ENCODE measurements around the gene SNX11. TPM values are rescaled to one million over a fixed set of nuclear protein-coding genes. Genes with fewer than 3 reads are reported as not detected.

Gene SNX11
- total and polyA plus RNA-seq, 4 donors: 11.7 to 18.8 (median 17.3) TPM

DNA sequence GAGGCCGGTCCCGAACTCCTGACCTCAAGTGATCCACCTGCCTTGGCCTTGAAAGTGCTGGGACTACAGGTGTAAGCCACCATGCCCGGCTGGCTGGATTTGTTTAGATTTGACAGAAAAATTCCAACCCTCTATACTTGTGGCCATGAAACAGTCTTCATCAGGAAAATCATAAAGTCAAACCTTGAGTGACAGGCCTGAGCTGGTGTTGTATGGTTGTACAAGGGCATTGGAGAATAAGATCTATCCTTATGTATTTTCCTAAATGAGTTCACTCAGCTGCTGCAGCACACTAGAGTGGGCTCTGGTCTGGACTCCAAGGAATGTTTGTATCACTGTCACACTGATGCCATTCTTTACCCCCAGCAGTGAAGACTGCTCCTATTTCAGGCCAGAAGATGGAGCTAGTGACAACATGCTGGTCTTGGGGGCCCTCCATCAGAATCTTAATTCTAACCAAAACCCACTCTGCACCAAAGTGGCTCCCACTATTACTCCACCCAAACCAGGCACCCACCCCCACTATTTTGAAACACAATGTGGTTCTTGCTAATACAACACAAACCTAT lies 27.4 kb downstream of the SNX11 start:
- 87 to 88% methylated on average over 3 of the region's 3 CpGs for WGBS, 2 donors
- intact Hi-C loops (cut with DNase I): loop anchor here in 1 of 2 donors (5.0 kb wide), 1 partner anchor 58 kb away; no protein-coding TSS in a partner anchor

DNA sequence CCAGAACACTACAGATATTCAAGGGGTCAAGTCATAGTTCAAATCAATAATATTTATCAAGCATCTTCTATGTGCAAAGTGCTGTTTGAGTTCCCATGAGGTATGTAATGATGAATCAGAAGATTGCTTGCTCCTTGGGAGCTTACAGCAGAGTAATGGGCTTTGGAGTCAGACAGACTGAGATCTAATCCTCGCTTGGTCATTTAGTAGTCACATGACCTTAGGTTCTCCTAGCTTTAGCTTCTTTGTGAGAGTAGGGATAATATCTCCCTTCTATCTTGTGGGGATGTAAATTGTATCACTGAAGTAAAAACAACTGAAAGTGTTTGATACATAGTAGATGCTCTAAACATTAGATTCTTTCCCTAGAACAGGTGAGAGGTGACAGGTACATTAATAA lies 30.1 kb downstream of the SNX11 start:
- no peaks in the 10 kb centered on the region for H3K27me3 ChIP-seq (ENCODE audit: control insufficient read depth in 1 of 2, insufficient read depth in 2 of 2, low read length in 1 of 2)
- H3K4me1 ChIP-seq (ENCODE audit: control insufficient read depth in 1 of 2, insufficient read depth in 2 of 2, low read length in 2 of 2): no peaks in the 10 kb centered on the region
- H3K4me3 ChIP-seq (ENCODE audit: low read length in 2 of 2): no peak overlapping the region
- intact Hi-C loops (cut with DNase I): no loop called here
- ATAC-seq (ENCODE audit: low FRiP score) (no peak), DNase-seq (no peak)
- H3K27ac ChIP-seq (ENCODE audit: low read depth in 1 of 2, low read length in 2 of 2): no peak overlapping the region
- no peaks in the 10 kb centered on the region for H3K36me3 ChIP-seq (ENCODE audit: control insufficient read depth in 1 of 2, insufficient read depth in 2 of 2, low read length in 1 of 2)
- WGBS, 2 donors: 70 to 80% methylated on average over 1 of the region's 1 CpG
- no peaks in the 10 kb centered on the region for H3K9me3 ChIP-seq (ENCODE audit: control insufficient read depth, low read length)

More for the DNA sequence above, 27.4 kb downstream of the SNX11 start:
- Histone ChIP-seq H3K27ac (ENCODE audit: low read depth in 1 of 2, low read length in 2 of 2) (no peak overlapping the region), H3K9me3 (ENCODE audit: control insufficient read depth, low read length) (no peaks in the 10 kb centered on the region), H3K4me1 (ENCODE audit: control insufficient read depth in 1 of 2, insufficient read depth in 2 of 2, low read length in 2 of 2) (no peaks in the 10 kb centered on the region), H3K4me3 (ENCODE audit: low read length in 2 of 2) (no peak overlapping the region), H3K36me3 (ENCODE audit: control insufficient read depth in 1 of 2, insufficient read depth in 2 of 2, low read length in 1 of 2) (no peaks in the 10 kb centered on the region), H3K27me3 (ENCODE audit: control insufficient read depth in 1 of 2, insufficient read depth in 2 of 2, low read length in 1 of 2) (no peaks in the 10 kb centered on the region)
- DNase-seq: no peak
- ATAC-seq (ENCODE audit: low FRiP score): no peak

DNA sequence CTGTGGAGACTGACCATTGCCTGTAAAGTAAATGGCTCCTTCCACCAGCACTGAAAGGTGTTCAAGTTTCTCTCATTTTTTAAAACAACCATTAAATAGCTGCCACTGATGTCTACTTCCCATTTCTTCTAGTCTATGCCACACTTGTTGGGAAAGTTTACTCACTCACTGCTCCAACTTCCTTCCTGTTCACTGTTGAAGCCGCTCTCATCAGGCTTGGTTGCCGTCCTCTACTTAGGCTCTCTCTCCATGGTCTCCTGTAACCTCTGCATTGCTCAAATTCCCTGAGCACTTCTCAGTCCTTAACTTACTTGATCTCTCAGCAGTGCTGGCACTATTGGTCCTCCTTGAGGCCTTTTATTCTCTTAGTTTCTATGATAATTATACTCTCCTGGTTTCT lies 32.4 kb downstream of the SNX11 start:
- H3K27me3 ChIP-seq (ENCODE audit: control insufficient read depth in 1 of 2, insufficient read depth in 2 of 2, low read length in 1 of 2): peaks cover 0 to 6% of the 10 kb centered on the region in 2 donors
- ATAC-seq (ENCODE audit: low FRiP score) (no peak), DNase-seq (no peak)
- WGBS, 2 donors: 64 to 66% methylated on average over 2 of the region's 2 CpGs
- H3K27ac ChIP-seq (ENCODE audit: low read depth in 1 of 2, low read length in 2 of 2): no peak overlapping the region
- intact Hi-C loops (cut with DNase I): no loop called here
- no peak overlapping the region for H3K4me3 ChIP-seq (ENCODE audit: low read length in 2 of 2)
- no peaks in the 10 kb centered on the region for H3K9me3 ChIP-seq (ENCODE audit: control insufficient read depth, low read length)
- no peaks in the 10 kb centered on the region for H3K36me3 ChIP-seq (ENCODE audit: control insufficient read depth in 1 of 2, insufficient read depth in 2 of 2, low read length in 1 of 2)
- no peaks in the 10 kb centered on the region for H3K4me1 ChIP-seq (ENCODE audit: control insufficient read depth in 1 of 2, insufficient read depth in 2 of 2, low read length in 2 of 2)

DNA sequence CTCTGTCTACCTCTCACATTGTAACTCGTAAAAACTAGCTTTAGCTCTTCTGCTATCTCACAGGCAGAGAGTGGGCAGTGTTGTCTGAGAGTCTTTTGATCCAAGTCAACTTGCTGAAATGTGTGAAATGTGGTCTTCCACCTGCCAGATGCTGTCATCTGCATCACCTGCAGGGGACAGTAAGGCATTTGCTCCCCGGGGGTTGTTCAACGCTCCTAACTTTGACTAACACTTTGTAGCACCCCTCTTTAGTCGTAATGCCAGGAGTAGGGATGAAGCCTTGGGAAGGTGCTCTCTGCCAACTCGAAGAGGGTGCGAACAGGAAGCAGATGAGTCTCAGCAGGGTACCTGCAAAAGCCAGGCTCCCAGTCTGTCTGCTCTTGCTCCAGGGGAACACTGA lies 36.1 kb downstream of the SNX11 start:
- Histone ChIP-seq H3K27me3 (ENCODE audit: control insufficient read depth in 1 of 2, insufficient read depth in 2 of 2, low read length in 1 of 2) (peaks cover 0 to 6% of the 10 kb centered on the region in 2 donors), H3K36me3 (ENCODE audit: control insufficient read depth in 1 of 2, insufficient read depth in 2 of 2, low read length in 1 of 2) (no peaks in the 10 kb centered on the region), H3K4me3 (ENCODE audit: low read length in 2 of 2) (no peak overlapping the region), H3K4me1 (ENCODE audit: control insufficient read depth in 1 of 2, insufficient read depth in 2 of 2, low read length in 2 of 2) (no peaks in the 10 kb centered on the region), H3K9me3 (ENCODE audit: control insufficient read depth, low read length) (no peaks in the 10 kb centered on the region), H3K27ac (ENCODE audit: low read depth in 1 of 2, low read length in 2 of 2) (no peak overlapping the region)
- 30 to 31% methylated on average over 6 of the region's 6 CpGs for WGBS, 2 donors
- intact Hi-C loops (cut with DNase I): no loop called here
- DNase-seq (no peak), ATAC-seq (ENCODE audit: low FRiP score) (no peak)

DNA sequence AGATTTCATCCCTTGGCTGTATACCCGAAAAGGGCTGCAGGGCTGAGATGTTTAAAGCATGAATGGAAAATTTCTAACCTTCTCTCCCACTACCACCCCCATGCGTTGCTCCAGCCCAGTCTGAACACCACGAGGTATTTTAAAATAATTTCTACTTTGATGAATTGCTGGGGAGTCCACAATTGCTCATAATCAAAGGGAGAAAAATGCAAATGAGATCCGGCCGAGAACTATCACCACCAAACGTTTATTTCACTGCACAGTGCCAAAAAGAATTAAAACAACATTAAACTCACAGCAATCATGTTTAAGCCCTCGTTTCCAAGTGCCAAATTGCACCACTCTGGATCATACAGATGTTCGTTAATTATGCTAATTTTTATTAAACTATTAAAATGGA lies 36.7 kb downstream of the SNX11 start:
- intact Hi-C loops (cut with DNase I): no loop called here
- 46 to 52% methylated on average over 8 of the region's 8 CpGs for WGBS, 2 donors

DNA sequence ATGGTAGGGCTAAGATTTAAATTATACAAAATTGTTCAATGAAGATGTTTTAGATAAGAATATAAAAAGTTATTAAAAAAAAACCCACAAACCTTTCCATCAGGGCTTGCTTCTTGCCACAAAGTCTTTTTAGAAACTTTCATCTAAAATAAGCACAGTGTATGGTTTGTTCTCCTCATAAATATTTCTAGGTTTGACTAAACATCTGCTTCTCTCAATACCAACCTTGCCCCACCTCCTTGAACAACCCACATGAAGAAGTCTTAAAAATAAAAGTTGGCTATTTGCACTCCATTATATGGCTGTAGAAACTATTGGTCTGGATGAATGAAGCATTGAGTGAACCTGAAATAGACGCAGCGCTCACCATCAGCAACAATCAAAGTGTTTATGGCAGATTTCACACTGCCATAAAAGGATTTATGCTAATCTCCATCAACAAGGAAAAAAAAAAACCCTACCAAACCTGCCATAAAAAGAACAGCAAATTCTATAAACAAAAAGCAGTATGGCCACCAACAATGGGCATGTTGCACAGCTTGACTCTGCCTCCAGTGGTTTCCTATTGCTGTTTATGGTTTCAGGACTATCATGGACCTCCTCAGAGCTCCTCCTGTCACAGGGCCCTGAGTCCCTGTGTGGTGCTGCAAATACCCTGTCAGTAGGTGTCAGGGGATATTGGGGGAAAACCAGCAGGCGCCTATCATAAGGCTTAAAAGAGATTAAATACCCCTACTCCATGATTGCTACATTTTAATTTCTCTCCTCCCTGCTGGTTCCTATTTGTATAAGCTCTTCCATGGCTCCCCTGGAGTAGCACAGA lies 37.6 kb downstream of the SNX11 start:
- DNase-seq (no peak), ATAC-seq (ENCODE audit: low FRiP score) (no peak)
- peaks cover 0 to 6% of the 10 kb centered on the region in 2 donors for H3K27me3 ChIP-seq (ENCODE audit: control insufficient read depth in 1 of 2, insufficient read depth in 2 of 2, low read length in 1 of 2)
- 98 to 99% methylated on average over 3 of the region's 3 CpGs for WGBS, 2 donors
- H3K4me3 ChIP-seq (ENCODE audit: low read length in 2 of 2): no peak overlapping the region
- no peaks in the 10 kb centered on the region for H3K36me3 ChIP-seq (ENCODE audit: control insufficient read depth in 1 of 2, insufficient read depth in 2 of 2, low read length in 1 of 2)
- intact Hi-C loops (cut with DNase I): no loop called here
- H3K27ac ChIP-seq (ENCODE audit: low read depth in 1 of 2, low read length in 2 of 2): no peak overlapping the region
- H3K4me1 ChIP-seq (ENCODE audit: control insufficient read depth in 1 of 2, insufficient read depth in 2 of 2, low read length in 2 of 2): no peaks in the 10 kb centered on the region
- H3K9me3 ChIP-seq (ENCODE audit: control insufficient read depth, low read length): no peaks in the 10 kb centered on the region

More for the DNA sequence above, 36.7 kb downstream of the SNX11 start:
- H3K27me3 ChIP-seq (ENCODE audit: control insufficient read depth in 1 of 2, insufficient read depth in 2 of 2, low read length in 1 of 2): peaks cover 0 to 6% of the 10 kb centered on the region in 2 donors
- H3K4me3 ChIP-seq (ENCODE audit: low read length in 2 of 2): no peak overlapping the region
- no peaks in the 10 kb centered on the region for H3K4me1 ChIP-seq (ENCODE audit: control insufficient read depth in 1 of 2, insufficient read depth in 2 of 2, low read length in 2 of 2)
- H3K27ac ChIP-seq (ENCODE audit: low read depth in 1 of 2, low read length in 2 of 2): no peak overlapping the region
- no peaks in the 10 kb centered on the region for H3K9me3 ChIP-seq (ENCODE audit: control insufficient read depth, low read length)
- no peaks in the 10 kb centered on the region for H3K36me3 ChIP-seq (ENCODE audit: control insufficient read depth in 1 of 2, insufficient read depth in 2 of 2, low read length in 1 of 2)
- ATAC-seq (ENCODE audit: low FRiP score) (no peak), DNase-seq (no peak)

DNA sequence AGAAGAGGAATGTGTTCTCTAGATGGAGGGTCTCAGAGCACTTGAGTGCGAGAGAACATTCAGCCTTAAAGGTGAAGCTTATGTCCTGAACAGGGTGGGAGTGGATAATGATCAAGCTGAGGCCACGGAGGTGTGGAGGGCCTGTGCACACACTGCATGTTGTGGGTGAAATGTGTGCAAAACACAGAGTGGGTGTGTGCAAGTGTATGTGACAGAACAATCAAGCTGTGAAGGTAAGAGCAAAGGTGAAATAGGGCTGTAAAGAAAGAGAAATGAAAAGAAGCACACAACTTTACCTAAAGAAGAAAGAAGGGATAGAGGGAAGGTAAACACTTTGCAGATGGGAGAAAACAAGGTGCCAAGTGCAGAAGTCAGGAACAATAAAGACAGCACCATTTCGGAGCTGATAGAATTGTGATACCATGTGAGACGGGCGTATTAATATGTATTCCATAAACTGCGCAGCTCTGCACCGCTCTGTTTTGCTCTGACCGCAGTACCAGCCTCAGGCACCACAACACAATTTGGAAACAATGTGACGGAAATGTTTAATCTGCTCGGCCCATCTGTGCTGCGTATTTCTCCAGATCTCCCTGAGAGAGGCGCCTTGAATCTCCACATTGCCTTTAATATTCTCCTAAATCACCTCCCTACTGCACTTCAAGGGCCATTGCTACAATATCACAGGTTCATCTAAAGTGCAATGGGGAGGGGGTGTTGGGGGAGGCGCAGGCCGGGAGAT lies 40.6 kb downstream of the SNX11 start:
- intact Hi-C loops (cut with DNase I): no loop called here
- Histone ChIP-seq H3K4me1 (ENCODE audit: control insufficient read depth in 1 of 2, insufficient read depth in 2 of 2, low read length in 2 of 2) (no peaks in the 10 kb centered on the region), H3K27me3 (ENCODE audit: control insufficient read depth in 1 of 2, insufficient read depth in 2 of 2, low read length in 1 of 2) (peaks cover 0 to 6% of the 10 kb centered on the region in 2 donors), H3K4me3 (ENCODE audit: low read length in 2 of 2) (no peak overlapping the region), H3K27ac (ENCODE audit: low read depth in 1 of 2, low read length in 2 of 2) (no peak overlapping the region), H3K9me3 (ENCODE audit: control insufficient read depth, low read length) (no peaks in the 10 kb centered on the region), H3K36me3 (ENCODE audit: control insufficient read depth in 1 of 2, insufficient read depth in 2 of 2, low read length in 1 of 2) (no peaks in the 10 kb centered on the region)
- 82 to 86% methylated on average over 14 of the region's 14 CpGs for WGBS, 2 donors
- DNase-seq (no peak), ATAC-seq (ENCODE audit: low FRiP score) (no peak)

DNA sequence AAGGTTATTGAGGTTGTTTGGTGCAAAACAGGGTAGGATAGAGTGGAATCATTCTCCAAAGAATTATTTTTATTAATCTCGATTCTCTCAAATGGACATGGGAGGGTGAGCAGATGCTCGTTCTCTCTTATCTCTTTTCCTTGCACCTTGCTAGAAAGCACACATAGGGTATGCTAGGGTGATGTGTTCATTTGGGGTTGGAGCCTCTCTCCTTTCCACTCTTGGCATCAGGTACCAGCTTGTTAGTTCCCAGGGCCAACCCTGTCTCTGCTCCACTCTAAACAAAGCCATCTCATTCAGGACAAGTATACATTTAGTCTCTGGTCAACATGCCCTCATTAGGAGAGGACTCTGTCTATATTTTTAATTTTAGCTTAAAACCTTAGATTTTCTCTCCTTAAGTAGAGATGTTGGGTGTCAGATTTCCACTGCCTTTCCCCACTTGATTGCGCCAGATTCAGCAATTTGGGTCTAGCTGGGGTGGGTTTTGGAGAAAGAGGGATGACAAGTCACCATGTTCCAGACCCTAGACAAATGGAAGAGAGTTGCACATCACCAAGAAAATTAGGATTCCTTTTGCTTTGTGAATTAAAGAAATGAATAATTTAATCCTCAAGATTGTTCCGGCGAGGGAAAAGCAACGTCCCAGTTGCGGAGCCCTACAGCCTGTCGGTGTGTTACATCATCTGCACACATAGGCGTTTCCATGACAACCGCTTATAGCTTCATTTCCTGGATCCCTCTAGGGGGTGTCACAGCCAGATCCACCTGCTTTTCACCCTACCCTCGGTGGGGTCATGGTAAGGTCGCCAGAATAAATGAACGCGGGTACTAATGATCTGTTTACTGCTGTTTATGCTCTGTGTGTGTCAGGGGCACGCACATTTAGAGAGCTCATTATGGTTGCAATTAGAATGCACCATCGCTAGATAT lies 41.6 kb downstream of the SNX11 start:
- Histone ChIP-seq H3K9me3 (ENCODE audit: control insufficient read depth, low read length) (no peaks in the 10 kb centered on the region), H3K27ac (ENCODE audit: low read depth in 1 of 2, low read length in 2 of 2) (no peak overlapping the region), H3K36me3 (ENCODE audit: control insufficient read depth in 1 of 2, insufficient read depth in 2 of 2, low read length in 1 of 2) (no peaks in the 10 kb centered on the region), H3K27me3 (ENCODE audit: control insufficient read depth in 1 of 2, insufficient read depth in 2 of 2, low read length in 1 of 2) (peaks cover 0 to 3% of the 10 kb centered on the region in 2 donors), H3K4me1 (ENCODE audit: control insufficient read depth in 1 of 2, insufficient read depth in 2 of 2, low read length in 2 of 2) (no peaks in the 10 kb centered on the region), H3K4me3 (ENCODE audit: low read length in 2 of 2) (no peak overlapping the region)
- no peak for ATAC-seq (ENCODE audit: low FRiP score)
- no peak for DNase-seq
- 49 to 56% methylated on average over 16 of the region's 16 CpGs for WGBS, 2 donors
- intact Hi-C loops (cut with DNase I): no loop called here

All from aorta (tissue), 5 donors.